ENCODE measurements around the gene KRTAP5-11.
"Not testable (repeated sequence)": the region's sequence is repeated elsewhere in the genome, so short reads cannot be mapped to it uniquely, and the experiment has no call there.

The KRTAP5-11 gene

GRCh38 chr11:71582309-71582895, at the start of gene KRTAP5-11:
TSS of gene KRTAP5-11 (minus strand) at chr11:71582875. CDS start at chr11:71582837, 38 bp downstream.
- no peak for TF ChIP-seq CTCF (IDR thresholded peaks at IDR 0.05)
- Mint-ChIP-seq H3K9me3 (no peaks in the 10 kb centered on the region), H3K27me3 (ENCODE audit: low read depth, poor library complexity) (peaks cover 28% of the 10 kb centered on the region), H3K4me3 (no peak within 1 kb of the TSS), H3K36me3 (ENCODE audit: low read depth) (no peaks in the 10 kb centered on the region), H3K27ac (no peak within 1 kb of the TSS), H3K4me1 (peaks cover 43% of the 10 kb centered on the region)
- DNase-seq, result no peak

- not testable (repeated sequence) for H3K4me3 Mint-ChIP-seq; H3K4me1 Mint-ChIP-seq; DNase-seq; H3K9me3 Mint-ChIP-seq; H3K36me3 Mint-ChIP-seq (ENCODE audit: low read depth); H3K27ac Mint-ChIP-seq
- H3K27me3 Mint-ChIP-seq (ENCODE audit: low read depth, poor library complexity), result peaks cover 38% of the 10 kb centered on the region
Measured at GRCh38 chr11:71631551-71631950, 48.9 kb upstream of the KRTAP5-11 start.

- not testable (repeated sequence) for H3K4me3 Mint-ChIP-seq; DNase-seq; H3K27ac Mint-ChIP-seq; H3K4me1 Mint-ChIP-seq; H3K36me3 Mint-ChIP-seq (ENCODE audit: low read depth); H3K9me3 Mint-ChIP-seq
- peaks cover 30% of the 10 kb centered on the region for H3K27me3 Mint-ChIP-seq (ENCODE audit: low read depth, poor library complexity)
Measured at GRCh38 chr11:71630071-71630470, 47.4 kb upstream of the KRTAP5-11 start.

- not testable (repeated sequence) for H3K27ac Mint-ChIP-seq; H3K9me3 Mint-ChIP-seq; DNase-seq; H3K36me3 Mint-ChIP-seq (ENCODE audit: low read depth); H3K4me1 Mint-ChIP-seq; H3K4me3 Mint-ChIP-seq
- peaks cover 26% of the 10 kb centered on the region for H3K27me3 Mint-ChIP-seq (ENCODE audit: low read depth, poor library complexity)
Measured at GRCh38 chr11:71628943-71629342, 46.3 kb upstream of the KRTAP5-11 start.

- H3K4me1 Mint-ChIP-seq; H3K4me3 Mint-ChIP-seq; DNase-seq; H3K36me3 Mint-ChIP-seq (ENCODE audit: low read depth); H3K9me3 Mint-ChIP-seq; H3K27ac Mint-ChIP-seq: not testable (repeated sequence)
- H3K27me3 Mint-ChIP-seq (ENCODE audit: low read depth, poor library complexity), result peaks cover 24% of the 10 kb centered on the region
Measured at GRCh38 chr11:71623226-71623625, 40.6 kb upstream of the KRTAP5-11 start.

GRCh38 chr11:71622561-71622960, 39.9 kb upstream of the KRTAP5-11 start:
- H3K4me1 Mint-ChIP-seq; H3K27ac Mint-ChIP-seq; H3K36me3 Mint-ChIP-seq (ENCODE audit: low read depth); DNase-seq; H3K4me3 Mint-ChIP-seq; H3K9me3 Mint-ChIP-seq: not testable (repeated sequence)
- peaks cover 23% of the 10 kb centered on the region for H3K27me3 Mint-ChIP-seq (ENCODE audit: low read depth, poor library complexity)

- H3K9me3 Mint-ChIP-seq; H3K4me1 Mint-ChIP-seq; H3K36me3 Mint-ChIP-seq (ENCODE audit: low read depth); DNase-seq; H3K4me3 Mint-ChIP-seq; H3K27ac Mint-ChIP-seq: not testable (repeated sequence)
- peaks cover 48% of the 10 kb centered on the region for H3K27me3 Mint-ChIP-seq (ENCODE audit: low read depth, poor library complexity)
Measured at GRCh38 chr11:71615003-71615402, 32.3 kb upstream of the KRTAP5-11 start.

- not testable (repeated sequence) for H3K27ac Mint-ChIP-seq; H3K36me3 Mint-ChIP-seq (ENCODE audit: low read depth); DNase-seq; H3K4me1 Mint-ChIP-seq; H3K4me3 Mint-ChIP-seq; H3K9me3 Mint-ChIP-seq
- peaks cover 54% of the 10 kb centered on the region for H3K27me3 Mint-ChIP-seq (ENCODE audit: low read depth, poor library complexity)
Measured at GRCh38 chr11:71614366-71614917, 31.8 kb upstream of the KRTAP5-11 start.

GRCh38 chr11:71613931-71614330, 31.3 kb upstream of the KRTAP5-11 start:
- H3K27me3 Mint-ChIP-seq (ENCODE audit: low read depth, poor library complexity), result peaks cover 55% of the 10 kb centered on the region
- H3K4me3 Mint-ChIP-seq; DNase-seq; H3K36me3 Mint-ChIP-seq (ENCODE audit: low read depth); H3K27ac Mint-ChIP-seq; H3K4me1 Mint-ChIP-seq; H3K9me3 Mint-ChIP-seq: not testable (repeated sequence)

GRCh38 chr11:71611218-71611910, 28.7 kb upstream of the KRTAP5-11 start:
- not testable (repeated sequence) for H3K4me1 Mint-ChIP-seq; DNase-seq; H3K9me3 Mint-ChIP-seq; H3K36me3 Mint-ChIP-seq (ENCODE audit: low read depth); H3K27ac Mint-ChIP-seq; H3K4me3 Mint-ChIP-seq
- peaks cover 75% of the 10 kb centered on the region for H3K27me3 Mint-ChIP-seq (ENCODE audit: low read depth, poor library complexity)

- not testable (repeated sequence) for H3K4me1 Mint-ChIP-seq; H3K36me3 Mint-ChIP-seq (ENCODE audit: low read depth); H3K27ac Mint-ChIP-seq; H3K9me3 Mint-ChIP-seq; H3K4me3 Mint-ChIP-seq; DNase-seq
- H3K27me3 Mint-ChIP-seq (ENCODE audit: low read depth, poor library complexity), result peaks cover 84% of the 10 kb centered on the region
Measured at GRCh38 chr11:71608272-71608671, 25.6 kb upstream of the KRTAP5-11 start.

- H3K36me3 Mint-ChIP-seq (ENCODE audit: low read depth); H3K27ac Mint-ChIP-seq; H3K4me1 Mint-ChIP-seq; H3K9me3 Mint-ChIP-seq: not testable (repeated sequence)
- H3K4me3 Mint-ChIP-seq, result peak overlapping the region; percentile 77
- H3K27me3 Mint-ChIP-seq (ENCODE audit: low read depth, poor library complexity), result peaks cover 80% of the 10 kb centered on the region
- DNase-seq, result peak; percentile 44
Measured at GRCh38 chr11:71607520-71608216, 25.0 kb upstream of the KRTAP5-11 start.

GRCh38 chr11:71606853-71607519, 24.3 kb upstream of the KRTAP5-11 start:
- not testable (repeated sequence) for H3K36me3 Mint-ChIP-seq (ENCODE audit: low read depth); H3K4me1 Mint-ChIP-seq; H3K9me3 Mint-ChIP-seq
- peak; percentile 20 for DNase-seq
- H3K4me3 Mint-ChIP-seq, result peak overlapping the region; percentile 75
- H3K27ac Mint-ChIP-seq, result peak overlapping the region; percentile 64
- H3K27me3 Mint-ChIP-seq (ENCODE audit: low read depth, poor library complexity), result peaks cover 79% of the 10 kb centered on the region
